Measurements from ENCODE around the gene MVB12B. TPM values are rescaled to one million over a fixed set of nuclear protein-coding genes. Genes with fewer than 3 reads are reported as not detected.

Gene MVB12B
- total RNA-seq, 1 experiment from 2014 or later = 5.7 TPM

DNA sequence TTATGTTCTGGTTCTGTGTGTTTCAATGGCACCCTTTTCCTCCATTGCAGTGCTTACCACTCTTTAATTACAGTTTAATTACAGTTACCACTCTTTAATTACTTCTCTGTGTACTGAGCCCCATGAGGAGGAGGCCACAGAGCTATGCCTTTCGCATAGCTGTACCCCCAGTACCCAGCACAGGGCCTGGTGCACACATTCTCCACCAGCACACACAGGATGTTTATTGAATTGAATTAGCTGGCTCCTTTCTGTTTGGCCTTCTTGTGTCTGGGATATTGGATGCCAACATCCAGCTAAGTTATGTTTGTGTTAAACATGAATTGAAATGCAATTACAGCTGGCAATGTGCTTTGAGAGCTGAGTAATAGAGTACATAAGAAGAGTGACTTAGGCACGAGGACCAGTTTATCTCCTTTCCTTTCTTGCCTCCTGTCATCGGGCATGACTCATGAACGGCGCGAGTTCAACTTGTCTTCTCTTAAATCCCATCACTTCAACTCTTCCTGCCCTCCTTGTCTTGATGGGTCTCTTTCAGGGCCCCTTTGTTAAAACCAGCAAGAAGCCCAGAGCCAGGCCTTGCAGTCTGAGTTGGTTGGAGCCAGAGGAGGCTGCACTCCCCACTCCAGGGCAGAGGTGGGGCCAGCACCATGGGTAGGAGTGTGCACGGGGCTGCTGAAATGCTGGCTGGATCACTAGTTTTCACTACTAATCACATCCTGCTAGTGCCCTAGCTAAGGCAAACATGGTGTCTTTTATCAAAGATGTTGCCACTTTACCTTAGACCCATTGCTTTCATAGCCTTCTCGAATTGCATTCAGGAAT is 37.4 kb downstream of the MVB12B start:
- Mint-ChIP-seq H3K27ac (no peak overlapping the region), H3K4me3 (no peak overlapping the region), H3K9me3 (peaks cover 43% of the 10 kb centered on the region), H3K27me3 (ENCODE audit: low read depth) (no peaks in the 10 kb centered on the region), H3K4me1 (peaks cover 4% of the 10 kb centered on the region), H3K36me3 (peaks cover 39% of the 10 kb centered on the region)
- ATAC-seq (no peak), DNase-seq (ENCODE audit: low spot score) (no peak)
- TF ChIP-seq, protein P1, sequence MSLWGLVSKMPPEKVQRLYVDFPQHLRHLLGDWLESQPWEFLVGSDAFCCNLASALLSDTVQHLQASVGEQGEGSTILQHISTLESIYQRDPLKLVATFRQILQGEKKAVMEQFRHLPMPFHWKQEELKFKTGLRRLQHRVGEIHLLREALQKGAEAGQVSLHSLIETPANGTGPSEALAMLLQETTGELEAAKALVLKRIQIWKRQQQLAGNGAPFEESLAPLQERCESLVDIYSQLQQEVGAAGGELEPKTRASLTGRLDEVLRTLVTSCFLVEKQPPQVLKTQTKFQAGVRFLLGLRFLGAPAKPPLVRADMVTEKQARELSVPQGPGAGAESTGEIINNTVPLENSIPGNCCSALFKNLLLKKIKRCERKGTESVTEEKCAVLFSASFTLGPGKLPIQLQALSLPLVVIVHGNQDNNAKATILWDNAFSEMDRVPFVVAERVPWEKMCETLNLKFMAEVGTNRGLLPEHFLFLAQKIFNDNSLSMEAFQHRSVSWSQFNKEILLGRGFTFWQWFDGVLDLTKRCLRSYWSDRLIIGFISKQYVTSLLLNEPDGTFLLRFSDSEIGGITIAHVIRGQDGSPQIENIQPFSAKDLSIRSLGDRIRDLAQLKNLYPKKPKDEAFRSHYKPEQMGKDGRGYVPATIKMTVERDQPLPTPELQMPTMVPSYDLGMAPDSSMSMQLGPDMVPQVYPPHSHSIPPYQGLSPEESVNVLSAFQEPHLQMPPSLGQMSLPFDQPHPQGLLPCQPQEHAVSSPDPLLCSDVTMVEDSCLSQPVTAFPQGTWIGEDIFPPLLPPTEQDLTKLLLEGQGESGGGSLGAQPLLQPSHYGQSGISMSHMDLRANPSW (CRISPR knock-in tag; conservative IDR thresholded peaks at IDR 0.05; ENCODE audit: low read depth) = no peak
- TF ChIP-seq EMX1 (CRISPR knock-in tag; IDR thresholded peaks at IDR 0.05) (no peak), JUN (CRISPR knock-in tag; IDR thresholded peaks at IDR 0.05) (no peak), ZNF396 (CRISPR knock-in tag; IDR thresholded peaks at IDR 0.05; ENCODE audit: borderline replicate concordance) (no peak), NR3C1 (CRISPR knock-in tag; conservative IDR thresholded peaks at IDR 0.05; ENCODE audit: low read depth) (no peak), NR1H2 (CRISPR knock-in tag; IDR thresholded peaks at IDR 0.05) (no peak), NFATC4 (CRISPR knock-in tag; IDR thresholded peaks at IDR 0.05) (no peak), NFYB (CRISPR knock-in tag; conservative IDR thresholded peaks at IDR 0.05; ENCODE audit: low read depth) (no peak)
- TF ChIP-seq, protein P2, sequence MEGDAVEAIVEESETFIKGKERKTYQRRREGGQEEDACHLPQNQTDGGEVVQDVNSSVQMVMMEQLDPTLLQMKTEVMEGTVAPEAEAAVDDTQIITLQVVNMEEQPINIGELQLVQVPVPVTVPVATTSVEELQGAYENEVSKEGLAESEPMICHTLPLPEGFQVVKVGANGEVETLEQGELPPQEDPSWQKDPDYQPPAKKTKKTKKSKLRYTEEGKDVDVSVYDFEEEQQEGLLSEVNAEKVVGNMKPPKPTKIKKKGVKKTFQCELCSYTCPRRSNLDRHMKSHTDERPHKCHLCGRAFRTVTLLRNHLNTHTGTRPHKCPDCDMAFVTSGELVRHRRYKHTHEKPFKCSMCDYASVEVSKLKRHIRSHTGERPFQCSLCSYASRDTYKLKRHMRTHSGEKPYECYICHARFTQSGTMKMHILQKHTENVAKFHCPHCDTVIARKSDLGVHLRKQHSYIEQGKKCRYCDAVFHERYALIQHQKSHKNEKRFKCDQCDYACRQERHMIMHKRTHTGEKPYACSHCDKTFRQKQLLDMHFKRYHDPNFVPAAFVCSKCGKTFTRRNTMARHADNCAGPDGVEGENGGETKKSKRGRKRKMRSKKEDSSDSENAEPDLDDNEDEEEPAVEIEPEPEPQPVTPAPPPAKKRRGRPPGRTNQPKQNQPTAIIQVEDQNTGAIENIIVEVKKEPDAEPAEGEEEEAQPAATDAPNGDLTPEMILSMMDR (IDR thresholded peaks at IDR 0.05) = no peak
- TF ChIP-seq, protein P3, sequence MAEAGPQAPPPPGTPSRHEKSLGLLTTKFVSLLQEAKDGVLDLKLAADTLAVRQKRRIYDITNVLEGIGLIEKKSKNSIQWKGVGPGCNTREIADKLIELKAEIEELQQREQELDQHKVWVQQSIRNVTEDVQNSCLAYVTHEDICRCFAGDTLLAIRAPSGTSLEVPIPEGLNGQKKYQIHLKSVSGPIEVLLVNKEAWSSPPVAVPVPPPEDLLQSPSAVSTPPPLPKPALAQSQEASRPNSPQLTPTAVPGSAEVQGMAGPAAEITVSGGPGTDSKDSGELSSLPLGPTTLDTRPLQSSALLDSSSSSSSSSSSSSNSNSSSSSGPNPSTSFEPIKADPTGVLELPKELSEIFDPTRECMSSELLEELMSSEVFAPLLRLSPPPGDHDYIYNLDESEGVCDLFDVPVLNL (CRISPR knock-in tag; IDR thresholded peaks at IDR 0.05; ENCODE audit: borderline replicate concordance, low read depth) = no peak
- TF ChIP-seq, protein P4, sequence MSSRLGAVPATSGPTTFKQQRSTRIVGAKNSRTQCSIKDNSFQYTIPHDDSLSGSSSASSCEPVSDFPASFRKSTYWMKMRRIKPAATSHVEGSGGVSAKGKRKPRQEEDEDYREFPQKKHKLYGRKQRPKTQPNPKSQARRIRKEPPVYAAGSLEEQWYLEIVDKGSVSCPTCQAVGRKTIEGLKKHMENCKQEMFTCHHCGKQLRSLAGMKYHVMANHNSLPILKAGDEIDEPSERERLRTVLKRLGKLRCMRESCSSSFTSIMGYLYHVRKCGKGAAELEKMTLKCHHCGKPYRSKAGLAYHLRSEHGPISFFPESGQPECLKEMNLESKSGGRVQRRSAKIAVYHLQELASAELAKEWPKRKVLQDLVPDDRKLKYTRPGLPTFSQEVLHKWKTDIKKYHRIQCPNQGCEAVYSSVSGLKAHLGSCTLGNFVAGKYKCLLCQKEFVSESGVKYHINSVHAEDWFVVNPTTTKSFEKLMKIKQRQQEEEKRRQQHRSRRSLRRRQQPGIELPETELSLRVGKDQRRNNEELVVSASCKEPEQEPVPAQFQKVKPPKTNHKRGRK (CRISPR knock-in tag; IDR thresholded peaks at IDR 0.05; ENCODE audit: borderline replicate concordance) = no peak
- TF ChIP-seq, protein P5, sequence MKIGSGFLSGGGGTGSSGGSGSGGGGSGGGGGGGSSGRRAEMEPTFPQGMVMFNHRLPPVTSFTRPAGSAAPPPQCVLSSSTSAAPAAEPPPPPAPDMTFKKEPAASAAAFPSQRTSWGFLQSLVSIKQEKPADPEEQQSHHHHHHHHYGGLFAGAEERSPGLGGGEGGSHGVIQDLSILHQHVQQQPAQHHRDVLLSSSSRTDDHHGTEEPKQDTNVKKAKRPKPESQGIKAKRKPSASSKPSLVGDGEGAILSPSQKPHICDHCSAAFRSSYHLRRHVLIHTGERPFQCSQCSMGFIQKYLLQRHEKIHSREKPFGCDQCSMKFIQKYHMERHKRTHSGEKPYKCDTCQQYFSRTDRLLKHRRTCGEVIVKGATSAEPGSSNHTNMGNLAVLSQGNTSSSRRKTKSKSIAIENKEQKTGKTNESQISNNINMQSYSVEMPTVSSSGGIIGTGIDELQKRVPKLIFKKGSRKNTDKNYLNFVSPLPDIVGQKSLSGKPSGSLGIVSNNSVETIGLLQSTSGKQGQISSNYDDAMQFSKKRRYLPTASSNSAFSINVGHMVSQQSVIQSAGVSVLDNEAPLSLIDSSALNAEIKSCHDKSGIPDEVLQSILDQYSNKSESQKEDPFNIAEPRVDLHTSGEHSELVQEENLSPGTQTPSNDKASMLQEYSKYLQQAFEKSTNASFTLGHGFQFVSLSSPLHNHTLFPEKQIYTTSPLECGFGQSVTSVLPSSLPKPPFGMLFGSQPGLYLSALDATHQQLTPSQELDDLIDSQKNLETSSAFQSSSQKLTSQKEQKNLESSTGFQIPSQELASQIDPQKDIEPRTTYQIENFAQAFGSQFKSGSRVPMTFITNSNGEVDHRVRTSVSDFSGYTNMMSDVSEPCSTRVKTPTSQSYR (CRISPR knock-in tag; IDR thresholded peaks at IDR 0.05) = no peak
- CTCF ChIA-PET = no interaction called here
- POLR2A ChIA-PET = no interaction called here

DNA sequence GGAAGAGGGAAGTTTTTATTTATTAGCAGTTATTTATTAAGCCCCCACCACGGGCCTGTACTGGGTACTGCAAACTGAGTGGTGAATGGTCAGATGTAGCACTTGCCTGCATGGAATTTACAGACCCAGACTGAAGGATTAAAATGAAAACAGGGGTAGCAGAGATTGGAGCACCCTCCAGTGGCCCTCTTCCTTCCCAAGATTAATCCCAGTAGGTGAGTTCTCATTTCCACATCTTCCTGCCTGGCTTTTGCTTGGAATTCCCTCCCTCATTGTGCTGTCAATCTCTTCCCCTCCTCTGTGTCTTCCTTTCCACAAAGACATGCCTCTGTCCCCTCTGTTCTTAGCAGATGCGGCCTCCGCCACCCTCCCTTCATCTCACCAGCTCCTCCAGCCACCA is 39.2 kb downstream of the MVB12B start:
- Mint-ChIP-seq H3K27me3 (ENCODE audit: low read depth) (no peaks in the 10 kb centered on the region), H3K9me3 (peaks cover 29% of the 10 kb centered on the region), H3K4me1 (peaks cover 5% of the 10 kb centered on the region), H3K27ac (peak overlapping the region; percentile 48; the same call in 1 of the 2 replicates), H3K4me3 (no peak overlapping the region), H3K36me3 (peaks cover 25% of the 10 kb centered on the region)
- DNase-seq (ENCODE audit: low spot score) = no peak
- TF ChIP-seq, protein P6, sequence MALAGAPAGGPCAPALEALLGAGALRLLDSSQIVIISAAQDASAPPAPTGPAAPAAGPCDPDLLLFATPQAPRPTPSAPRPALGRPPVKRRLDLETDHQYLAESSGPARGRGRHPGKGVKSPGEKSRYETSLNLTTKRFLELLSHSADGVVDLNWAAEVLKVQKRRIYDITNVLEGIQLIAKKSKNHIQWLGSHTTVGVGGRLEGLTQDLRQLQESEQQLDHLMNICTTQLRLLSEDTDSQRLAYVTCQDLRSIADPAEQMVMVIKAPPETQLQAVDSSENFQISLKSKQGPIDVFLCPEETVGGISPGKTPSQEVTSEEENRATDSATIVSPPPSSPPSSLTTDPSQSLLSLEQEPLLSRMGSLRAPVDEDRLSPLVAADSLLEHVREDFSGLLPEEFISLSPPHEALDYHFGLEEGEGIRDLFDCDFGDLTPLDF (CRISPR knock-in tag; IDR thresholded peaks at IDR 0.05) = no peak
- peak; percentile 79 for ATAC-seq
- CTCF ChIA-PET = interaction anchor here (0.7 to 2.0 kb wide), 3 partner anchors 33 to 64 kb away, joined by 3 to 5 read pairs (median 3); no protein-coding TSS in a partner anchor
- POLR2A ChIA-PET = interaction anchor here (0.6 to 0.7 kb wide), 2 partner anchors 11 to 38 kb away, joined by 4 to 6 read pairs; no protein-coding TSS in a partner anchor

Measured in WTC11 (cell line).